H1 (cell line): Measurements from ENCODE around the gene NTN1. TPM values are rescaled to one million over a fixed set of nuclear protein-coding genes. Genes with fewer than 3 reads are reported as not detected.

ENCODE experiments used
- BRCA1 ChIP-seq: IDR thresholded peaks from 2 replicates; pipeline ENCODE4 v1.6.1; 2012; ENCODE audit warnings: low read depth, low read length, improper control_type of control experiment
- polyA plus RNA-seq, 7 experiments: library from polyadenylated mRNA; depleted of rRNA in 3 of 7; stranded (reverse) in 5 of 7; unstranded in 2 of 7; fragments of >200 nt in 5 of 7; fragments of 200-250 nt in 2 of 7; gene quantifications; 1 replicate in 5 of 7; 2 replicates in 1 of 7; 4 replicates in 1 of 7; pipeline versions ENCODE4 v1.2.1 to v1.2.3, GENCODE V29; 2011 to 2013; ENCODE audit warnings: missing spikeins in 2 of 7, mixed read lengths in 2 of 7
- total RNA-seq: library from RNA; stranded (reverse); fragmentation: NEBNext Ultra II Directional; extraction: Animal tissue kit (Norgen Biotek cat#: 25700); gene quantifications from 2 replicates; pipeline ENCODE4 v1.2.1, GENCODE V29; 2021
- TF ChIP-seq, protein P1 (sequence below): fragments of 300-600 bp; sonication (generic); IDR thresholded peaks from 2 replicates; pipeline ENCODE4 v1.7.1; 2012; ENCODE audit warnings: low read length, moderate library complexity, mild to moderate bottlenecking, inconsistent platforms; ENCODE audit not compliant: insufficient replicate concordance

The NTN1 gene
- total and polyA plus RNA-seq, 2 of the 8 experiments (the other 6 are each of a cell fraction or from before 2014, with no cell fraction given): 2.0 to 2.3 TPM

DNA sequence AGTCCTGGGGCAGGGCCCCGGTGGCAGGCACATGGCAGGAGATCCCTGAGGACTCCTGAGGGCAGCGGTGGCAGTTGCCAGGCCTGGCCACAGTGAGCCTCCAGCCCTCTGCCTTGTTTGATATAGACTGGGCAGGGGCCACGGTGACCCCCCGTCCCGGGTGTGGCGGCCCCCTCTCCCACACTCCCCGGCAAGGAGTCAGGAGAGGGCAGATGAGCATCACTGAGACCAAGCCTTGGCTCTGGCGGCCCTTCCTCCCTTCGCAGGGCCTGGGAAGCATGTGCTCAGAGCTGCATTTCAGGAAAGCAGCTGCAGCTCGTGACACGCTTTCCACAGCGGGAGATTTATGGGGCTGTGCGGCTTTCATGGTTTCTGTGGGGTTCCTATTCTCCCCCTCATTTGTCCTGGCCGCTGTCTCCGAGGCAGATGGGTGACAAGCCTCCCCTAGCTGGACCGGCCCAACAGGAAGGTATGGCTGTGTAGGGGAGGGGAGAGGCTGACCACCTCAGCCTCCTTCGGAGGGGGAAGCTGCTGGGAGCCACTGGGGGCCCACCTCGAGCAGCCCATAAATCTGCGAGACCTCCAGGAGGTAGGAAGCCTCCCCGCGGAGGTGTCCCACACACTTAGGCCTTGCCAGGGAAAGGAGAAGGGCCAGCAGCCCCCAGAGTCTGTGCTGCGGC is 211.4 kb downstream of the NTN1 start (continued):
- TF ChIP-seq, protein P1, sequence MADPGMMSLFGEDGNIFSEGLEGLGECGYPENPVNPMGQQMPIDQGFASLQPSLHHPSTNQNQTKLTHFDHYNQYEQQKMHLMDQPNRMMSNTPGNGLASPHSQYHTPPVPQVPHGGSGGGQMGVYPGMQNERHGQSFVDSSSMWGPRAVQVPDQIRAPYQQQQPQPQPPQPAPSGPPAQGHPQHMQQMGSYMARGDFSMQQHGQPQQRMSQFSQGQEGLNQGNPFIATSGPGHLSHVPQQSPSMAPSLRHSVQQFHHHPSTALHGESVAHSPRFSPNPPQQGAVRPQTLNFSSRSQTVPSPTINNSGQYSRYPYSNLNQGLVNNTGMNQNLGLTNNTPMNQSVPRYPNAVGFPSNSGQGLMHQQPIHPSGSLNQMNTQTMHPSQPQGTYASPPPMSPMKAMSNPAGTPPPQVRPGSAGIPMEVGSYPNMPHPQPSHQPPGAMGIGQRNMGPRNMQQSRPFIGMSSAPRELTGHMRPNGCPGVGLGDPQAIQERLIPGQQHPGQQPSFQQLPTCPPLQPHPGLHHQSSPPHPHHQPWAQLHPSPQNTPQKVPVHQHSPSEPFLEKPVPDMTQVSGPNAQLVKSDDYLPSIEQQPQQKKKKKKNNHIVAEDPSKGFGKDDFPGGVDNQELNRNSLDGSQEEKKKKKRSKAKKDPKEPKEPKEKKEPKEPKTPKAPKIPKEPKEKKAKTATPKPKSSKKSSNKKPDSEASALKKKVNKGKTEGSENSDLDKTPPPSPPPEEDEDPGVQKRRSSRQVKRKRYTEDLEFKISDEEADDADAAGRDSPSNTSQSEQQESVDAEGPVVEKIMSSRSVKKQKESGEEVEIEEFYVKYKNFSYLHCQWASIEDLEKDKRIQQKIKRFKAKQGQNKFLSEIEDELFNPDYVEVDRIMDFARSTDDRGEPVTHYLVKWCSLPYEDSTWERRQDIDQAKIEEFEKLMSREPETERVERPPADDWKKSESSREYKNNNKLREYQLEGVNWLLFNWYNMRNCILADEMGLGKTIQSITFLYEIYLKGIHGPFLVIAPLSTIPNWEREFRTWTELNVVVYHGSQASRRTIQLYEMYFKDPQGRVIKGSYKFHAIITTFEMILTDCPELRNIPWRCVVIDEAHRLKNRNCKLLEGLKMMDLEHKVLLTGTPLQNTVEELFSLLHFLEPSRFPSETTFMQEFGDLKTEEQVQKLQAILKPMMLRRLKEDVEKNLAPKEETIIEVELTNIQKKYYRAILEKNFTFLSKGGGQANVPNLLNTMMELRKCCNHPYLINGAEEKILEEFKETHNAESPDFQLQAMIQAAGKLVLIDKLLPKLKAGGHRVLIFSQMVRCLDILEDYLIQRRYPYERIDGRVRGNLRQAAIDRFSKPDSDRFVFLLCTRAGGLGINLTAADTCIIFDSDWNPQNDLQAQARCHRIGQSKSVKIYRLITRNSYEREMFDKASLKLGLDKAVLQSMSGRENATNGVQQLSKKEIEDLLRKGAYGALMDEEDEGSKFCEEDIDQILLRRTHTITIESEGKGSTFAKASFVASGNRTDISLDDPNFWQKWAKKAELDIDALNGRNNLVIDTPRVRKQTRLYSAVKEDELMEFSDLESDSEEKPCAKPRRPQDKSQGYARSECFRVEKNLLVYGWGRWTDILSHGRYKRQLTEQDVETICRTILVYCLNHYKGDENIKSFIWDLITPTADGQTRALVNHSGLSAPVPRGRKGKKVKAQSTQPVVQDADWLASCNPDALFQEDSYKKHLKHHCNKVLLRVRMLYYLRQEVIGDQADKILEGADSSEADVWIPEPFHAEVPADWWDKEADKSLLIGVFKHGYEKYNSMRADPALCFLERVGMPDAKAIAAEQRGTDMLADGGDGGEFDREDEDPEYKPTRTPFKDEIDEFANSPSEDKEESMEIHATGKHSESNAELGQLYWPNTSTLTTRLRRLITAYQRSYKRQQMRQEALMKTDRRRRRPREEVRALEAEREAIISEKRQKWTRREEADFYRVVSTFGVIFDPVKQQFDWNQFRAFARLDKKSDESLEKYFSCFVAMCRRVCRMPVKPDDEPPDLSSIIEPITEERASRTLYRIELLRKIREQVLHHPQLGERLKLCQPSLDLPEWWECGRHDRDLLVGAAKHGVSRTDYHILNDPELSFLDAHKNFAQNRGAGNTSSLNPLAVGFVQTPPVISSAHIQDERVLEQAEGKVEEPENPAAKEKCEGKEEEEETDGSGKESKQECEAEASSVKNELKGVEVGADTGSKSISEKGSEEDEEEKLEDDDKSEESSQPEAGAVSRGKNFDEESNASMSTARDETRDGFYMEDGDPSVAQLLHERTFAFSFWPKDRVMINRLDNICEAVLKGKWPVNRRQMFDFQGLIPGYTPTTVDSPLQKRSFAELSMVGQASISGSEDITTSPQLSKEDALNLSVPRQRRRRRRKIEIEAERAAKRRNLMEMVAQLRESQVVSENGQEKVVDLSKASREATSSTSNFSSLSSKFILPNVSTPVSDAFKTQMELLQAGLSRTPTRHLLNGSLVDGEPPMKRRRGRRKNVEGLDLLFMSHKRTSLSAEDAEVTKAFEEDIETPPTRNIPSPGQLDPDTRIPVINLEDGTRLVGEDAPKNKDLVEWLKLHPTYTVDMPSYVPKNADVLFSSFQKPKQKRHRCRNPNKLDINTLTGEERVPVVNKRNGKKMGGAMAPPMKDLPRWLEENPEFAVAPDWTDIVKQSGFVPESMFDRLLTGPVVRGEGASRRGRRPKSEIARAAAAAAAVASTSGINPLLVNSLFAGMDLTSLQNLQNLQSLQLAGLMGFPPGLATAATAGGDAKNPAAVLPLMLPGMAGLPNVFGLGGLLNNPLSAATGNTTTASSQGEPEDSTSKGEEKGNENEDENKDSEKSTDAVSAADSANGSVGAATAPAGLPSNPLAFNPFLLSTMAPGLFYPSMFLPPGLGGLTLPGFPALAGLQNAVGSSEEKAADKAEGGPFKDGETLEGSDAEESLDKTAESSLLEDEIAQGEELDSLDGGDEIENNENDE: no peak
- no peak for TF ChIP-seq BRCA1
